T-helper 2 cell treated with Interferon-gamma antibody and Interleukin-4, amounts not matched to agents 5 μg/mL and 100 μg/mL, for 36 hours (primary cell): ENCODE results near the gene KCNA5.

Experiments
- DNase-seq: peaks from one replicate; pipeline ENCODE4 v3.0.0; 2021; ENCODE audit warnings: low spot score
- H3K27ac Mint-ChIP-seq: one replicate; pipeline ENCODE4 v1.8.0; 2021; ENCODE audit warnings: mild to moderate bottlenecking, mixed read lengths
- H3K27me3 Mint-ChIP-seq: one replicate; pipeline ENCODE4 v1.8.0; 2021; ENCODE audit warnings: low read depth, mixed read lengths
- H3K36me3 Mint-ChIP-seq: one replicate; pipeline ENCODE4 v1.8.0; 2021; ENCODE audit warnings: low read depth, mixed read lengths
- H3K4me1 Mint-ChIP-seq: one replicate; pipeline ENCODE4 v1.8.0; 2021; ENCODE audit warnings: low read depth, mixed read lengths
- H3K4me3 Mint-ChIP-seq: one replicate; pipeline ENCODE4 v1.8.0; 2022; ENCODE audit warnings: mild to moderate bottlenecking, moderate library complexity, mixed read lengths
- H3K9me3 Mint-ChIP-seq: one replicate; pipeline ENCODE4 v1.8.0; 2021; ENCODE audit warnings: mixed read lengths

Gene KCNA5

DNA sequence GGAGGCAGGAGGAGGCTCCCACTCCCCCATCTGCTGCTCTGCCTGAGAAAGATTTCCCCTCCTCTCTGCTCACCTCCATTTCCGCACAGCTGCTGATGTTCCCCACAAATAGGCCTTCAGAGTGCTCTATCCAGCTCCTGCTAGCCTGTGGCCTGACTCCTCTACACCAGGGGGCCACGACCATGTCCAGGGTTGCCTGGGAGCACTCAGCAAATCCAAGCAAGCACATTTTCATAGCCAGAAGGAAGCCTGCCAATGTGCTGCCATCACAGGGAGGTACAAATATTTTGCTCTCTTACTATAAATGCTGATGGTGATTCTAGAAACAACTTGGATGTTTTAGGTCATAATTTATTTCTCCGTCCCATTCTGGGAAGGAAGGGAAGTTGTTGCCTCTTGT lies 17.3 kb downstream of the KCNA5 start:
- no peak for DNase-seq
- no peak overlapping the region for H3K4me3 Mint-ChIP-seq
- no peak overlapping the region for H3K27ac Mint-ChIP-seq
- H3K4me1 Mint-ChIP-seq, result no peaks in the 10 kb centered on the region
- no peaks in the 10 kb centered on the region for H3K9me3 Mint-ChIP-seq
- H3K36me3 Mint-ChIP-seq, result no peaks in the 10 kb centered on the region
- peaks cover 10% of the 10 kb centered on the region for H3K27me3 Mint-ChIP-seq

DNA sequence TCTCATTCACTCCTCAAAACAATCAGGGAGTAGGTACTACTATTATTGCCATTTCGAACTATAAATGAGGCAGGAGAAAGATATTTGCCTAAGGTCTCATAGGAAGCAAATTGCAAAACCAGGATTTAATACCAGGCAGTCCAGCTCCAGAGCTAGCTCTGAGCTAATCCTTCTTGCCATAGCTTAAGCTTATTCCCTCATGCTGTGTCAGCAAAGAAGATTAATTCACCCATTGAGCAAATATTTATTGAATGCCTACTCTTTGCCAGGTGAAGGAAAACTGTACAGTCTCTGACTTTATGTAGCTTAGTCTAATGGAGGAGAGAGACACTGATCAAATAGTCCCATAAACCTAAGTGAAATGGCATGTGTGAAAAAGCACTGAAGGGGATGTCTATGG lies 19.5 kb downstream of the KCNA5 start:
- Mint-ChIP-seq H3K27ac (no peak overlapping the region), H3K9me3 (no peaks in the 10 kb centered on the region), H3K4me3 (no peak overlapping the region), H3K36me3 (no peaks in the 10 kb centered on the region), H3K4me1 (no peaks in the 10 kb centered on the region), H3K27me3 (peaks cover 7% of the 10 kb centered on the region)
- DNase-seq, result no peak

DNA sequence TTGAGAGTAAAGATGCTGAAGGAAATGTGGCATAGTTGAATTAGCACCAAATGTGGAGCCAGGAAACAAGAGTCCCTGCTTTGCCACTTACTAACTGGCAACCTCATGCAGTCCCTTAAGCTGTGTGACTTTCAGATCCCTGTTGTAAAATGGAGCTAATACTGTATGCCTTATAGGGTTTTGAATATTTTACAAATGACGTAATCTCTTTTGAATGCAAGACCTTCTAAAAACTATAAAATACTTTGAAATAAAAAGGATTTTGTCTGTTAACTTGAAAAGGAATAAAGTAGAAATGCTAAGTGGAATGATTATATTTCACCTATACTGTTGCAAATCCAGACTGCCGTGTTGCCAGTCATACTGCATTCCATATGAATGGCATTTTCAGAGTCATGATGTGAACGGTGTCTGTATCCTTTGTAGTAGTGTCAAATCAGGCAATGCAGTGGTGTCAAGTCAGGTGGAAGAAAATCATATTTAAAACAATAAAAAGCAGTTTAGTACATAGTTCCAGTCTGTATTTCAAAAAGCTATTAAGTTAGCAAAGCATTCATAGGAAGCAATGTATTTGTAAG lies 21.3 kb downstream of the KCNA5 start:
- no peaks in the 10 kb centered on the region for H3K36me3 Mint-ChIP-seq

GRCh38 chr12:5066251-5066650 lies 22.6 kb downstream of the KCNA5 start:
- DNase-seq, result no peak
- H3K4me1 Mint-ChIP-seq, result no peaks in the 10 kb centered on the region
- no peak overlapping the region for H3K27ac Mint-ChIP-seq
- no peaks in the 10 kb centered on the region for H3K9me3 Mint-ChIP-seq
- no peak overlapping the region for H3K4me3 Mint-ChIP-seq
- peaks cover 3% of the 10 kb centered on the region for H3K27me3 Mint-ChIP-seq
- H3K36me3 Mint-ChIP-seq, result no peaks in the 10 kb centered on the region

More for the DNA sequence above, 21.3 kb downstream of the KCNA5 start:
- no peak for DNase-seq
- no peaks in the 10 kb centered on the region for H3K4me1 Mint-ChIP-seq
- H3K27ac Mint-ChIP-seq, result no peak overlapping the region
- no peak overlapping the region for H3K4me3 Mint-ChIP-seq
- H3K9me3 Mint-ChIP-seq, result no peaks in the 10 kb centered on the region
- H3K27me3 Mint-ChIP-seq, result peaks cover 4% of the 10 kb centered on the region

DNA sequence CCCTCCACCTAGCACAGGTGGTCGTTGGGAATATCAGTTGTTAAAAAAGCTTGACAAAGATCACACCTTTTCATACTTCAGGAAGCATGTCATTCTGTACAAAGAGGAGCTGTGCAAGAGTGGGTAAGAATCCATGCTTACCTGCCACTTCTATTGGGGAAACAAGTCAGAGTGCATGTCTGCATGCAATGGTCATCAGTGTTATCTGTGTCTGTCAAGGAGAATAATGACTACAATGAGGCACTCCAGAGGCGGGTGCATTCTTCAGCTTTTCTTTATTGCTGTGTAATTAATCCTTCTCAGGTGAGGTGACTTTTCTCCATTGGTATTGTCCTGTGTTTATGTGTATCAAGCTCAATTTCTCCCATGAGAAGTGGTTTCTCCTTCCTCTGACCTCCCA lies 24.4 kb downstream of the KCNA5 start:
- no peak overlapping the region for H3K27ac Mint-ChIP-seq
- H3K4me3 Mint-ChIP-seq, result no peak overlapping the region
- H3K9me3 Mint-ChIP-seq, result no peaks in the 10 kb centered on the region
- peaks cover 3% of the 10 kb centered on the region for H3K27me3 Mint-ChIP-seq
- no peak for DNase-seq
- H3K36me3 Mint-ChIP-seq, result no peaks in the 10 kb centered on the region
- H3K4me1 Mint-ChIP-seq, result no peaks in the 10 kb centered on the region

DNA sequence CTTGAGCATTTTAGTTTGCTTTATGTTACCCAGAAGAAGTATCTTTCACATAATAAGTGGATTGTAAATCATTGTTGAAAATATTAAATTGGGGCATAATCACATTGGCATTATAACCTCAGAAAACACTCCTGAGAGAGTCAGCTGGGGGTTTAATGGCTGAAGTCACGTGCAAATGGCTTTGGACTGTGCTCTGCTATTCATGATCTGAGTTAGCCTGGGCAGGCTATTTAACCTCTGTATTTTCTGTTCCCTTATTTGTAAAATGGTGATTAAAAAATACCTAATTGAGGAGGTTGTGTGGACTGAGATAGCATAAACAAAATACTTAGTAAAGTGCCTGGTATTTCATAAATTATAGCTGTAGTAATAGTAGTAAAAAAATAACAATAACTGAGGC lies 24.9 kb downstream of the KCNA5 start:
- H3K4me3 Mint-ChIP-seq, result no peak overlapping the region
- no peaks in the 10 kb centered on the region for H3K9me3 Mint-ChIP-seq
- H3K27ac Mint-ChIP-seq, result no peak overlapping the region
- no peaks in the 10 kb centered on the region for H3K36me3 Mint-ChIP-seq
- DNase-seq, result no peak
- peaks cover 3% of the 10 kb centered on the region for H3K27me3 Mint-ChIP-seq
- H3K4me1 Mint-ChIP-seq, result no peaks in the 10 kb centered on the region

GRCh38 chr12:5070090-5070489 lies 26.4 kb downstream of the KCNA5 start:
- Mint-ChIP-seq H3K9me3 (no peaks in the 10 kb centered on the region), H3K27me3 (no peaks in the 10 kb centered on the region), H3K4me3 (no peak overlapping the region), H3K27ac (no peak overlapping the region), H3K4me1 (no peaks in the 10 kb centered on the region), H3K36me3 (no peaks in the 10 kb centered on the region)
- DNase-seq, result no peak

- Mint-ChIP-seq H3K27me3 (no peaks in the 10 kb centered on the region), H3K27ac (no peak overlapping the region)
These were observed 27.8 kb downstream of the KCNA5 start for GRCh38 chr12:5071496-5071895.

GRCh38 chr12:5072311-5072710 lies 28.6 kb downstream of the KCNA5 start:
- H3K4me3 Mint-ChIP-seq, result no peak overlapping the region
- H3K4me1 Mint-ChIP-seq, result no peaks in the 10 kb centered on the region
- no peaks in the 10 kb centered on the region for H3K27me3 Mint-ChIP-seq
- H3K36me3 Mint-ChIP-seq, result no peaks in the 10 kb centered on the region
- H3K27ac Mint-ChIP-seq, result no peak overlapping the region
- H3K9me3 Mint-ChIP-seq, result no peaks in the 10 kb centered on the region
- DNase-seq, result no peak

More at GRCh38 chr12:5071496-5071895, 27.8 kb downstream of the KCNA5 start:
- H3K36me3 Mint-ChIP-seq, result no peaks in the 10 kb centered on the region
- H3K4me1 Mint-ChIP-seq, result no peaks in the 10 kb centered on the region
- no peak for DNase-seq
- H3K4me3 Mint-ChIP-seq, result no peak overlapping the region
- no peaks in the 10 kb centered on the region for H3K9me3 Mint-ChIP-seq

- Mint-ChIP-seq H3K36me3 (no peaks in the 10 kb centered on the region), H3K9me3 (no peaks in the 10 kb centered on the region), H3K27me3 (no peaks in the 10 kb centered on the region), H3K4me1 (no peaks in the 10 kb centered on the region), H3K27ac (no peak overlapping the region), H3K4me3 (no peak overlapping the region)
- no peak for DNase-seq
These were observed 29.4 kb downstream of the KCNA5 start for GRCh38 chr12:5073054-5073453.

GRCh38 chr12:5073853-5074252 lies 30.2 kb downstream of the KCNA5 start:
- no peak for DNase-seq
- Mint-ChIP-seq H3K27me3 (no peaks in the 10 kb centered on the region), H3K4me3 (no peak overlapping the region), H3K9me3 (no peaks in the 10 kb centered on the region), H3K27ac (no peak overlapping the region), H3K36me3 (no peaks in the 10 kb centered on the region), H3K4me1 (no peaks in the 10 kb centered on the region)

- H3K9me3 Mint-ChIP-seq, result no peaks in the 10 kb centered on the region
- DNase-seq, result no peak
- no peak overlapping the region for H3K27ac Mint-ChIP-seq
- H3K4me3 Mint-ChIP-seq, result no peak overlapping the region
- H3K4me1 Mint-ChIP-seq, result no peaks in the 10 kb centered on the region
- no peaks in the 10 kb centered on the region for H3K36me3 Mint-ChIP-seq
- no peaks in the 10 kb centered on the region for H3K27me3 Mint-ChIP-seq
These were observed 33.1 kb downstream of the KCNA5 start for GRCh38 chr12:5076761-5077160.

DNA sequence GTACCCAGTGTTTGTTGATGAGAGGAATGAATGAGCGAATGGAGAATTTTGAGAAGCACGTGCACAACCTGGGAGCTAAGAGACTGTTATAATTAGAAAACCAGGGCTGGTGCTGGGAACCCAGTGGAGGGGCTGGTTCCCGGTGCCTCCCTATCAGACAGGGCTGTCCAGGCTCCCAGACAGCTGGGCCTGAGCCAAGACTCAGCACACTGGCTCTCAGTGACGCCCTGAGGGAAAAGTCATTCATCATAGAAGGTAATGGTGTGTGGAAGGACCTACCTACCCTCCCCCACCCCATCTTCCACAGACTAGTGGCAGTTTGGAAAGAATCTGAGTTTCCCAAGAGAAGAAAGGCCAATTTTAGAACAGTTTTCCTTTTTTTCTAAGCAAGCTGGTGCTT lies 34.7 kb downstream of the KCNA5 start:
- Mint-ChIP-seq H3K27ac (no peak overlapping the region), H3K27me3 (peaks cover 4% of the 10 kb centered on the region), H3K4me1 (no peaks in the 10 kb centered on the region), H3K4me3 (no peak overlapping the region), H3K36me3 (no peaks in the 10 kb centered on the region), H3K9me3 (no peaks in the 10 kb centered on the region)
- DNase-seq, result no peak

DNA sequence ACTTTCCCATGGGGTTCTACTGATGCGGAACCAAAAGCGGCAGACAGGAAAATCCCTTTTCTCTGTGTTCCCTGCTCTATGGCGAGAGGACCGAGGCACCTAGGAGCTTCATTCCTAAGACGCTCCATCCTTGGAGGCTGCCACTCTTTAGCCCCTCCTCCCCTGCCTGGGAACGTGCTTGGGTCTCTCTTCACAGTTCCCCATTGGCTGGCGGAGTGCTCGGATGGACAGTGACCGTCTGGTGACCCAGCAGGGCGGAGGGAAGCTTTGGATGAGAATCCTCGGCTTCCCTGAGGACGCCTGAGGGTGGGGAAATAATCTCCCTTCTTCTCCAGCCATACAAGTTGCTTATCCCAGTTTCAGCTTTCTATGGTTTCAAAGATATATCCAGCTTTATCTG lies 37.3 kb downstream of the KCNA5 start:
- DNase-seq, result no peak
- Mint-ChIP-seq H3K36me3 (no peaks in the 10 kb centered on the region), H3K4me1 (no peaks in the 10 kb centered on the region), H3K9me3 (no peaks in the 10 kb centered on the region), H3K4me3 (no peak overlapping the region), H3K27me3 (peaks cover 4% of the 10 kb centered on the region), H3K27ac (no peak overlapping the region)
